Ovary (tissue), 3 donors: Measurements from ENCODE around the gene CTRB1.

ENCODE experiments used
- EP300 ChIP-seq: sonication (generic); formaldehyde crosslinking; IDR thresholded peaks from one replicate; pipeline ENCODE4 v1.6.1; 2017; ENCODE audit warnings: antibody characterized with exemption
- POLR2A ChIP-seq: fragments of 450-650 bp; IDR thresholded peaks from one replicate; pipeline ENCODE4 v1.6.1; 2017; ENCODE audit warnings: antibody characterized with exemption, mild to moderate bottlenecking, moderate library complexity
- TF ChIP-seq, protein P1 (sequence below), 3 donors: fragments of 450-650 bp in 2 of 3; fragments of 200-600 bp in 1 of 3; IDR thresholded peaks; one replicate each; pipeline versions ENCODE4 v1.5.1 to v1.8.0; 2016 to 2022; ENCODE audit warnings: antibody characterized with exemption in 3 of 3, mild to moderate bottlenecking in 1 of 3
- donor health status: DM: no; HTN: no; CAD: no.

DNA sequence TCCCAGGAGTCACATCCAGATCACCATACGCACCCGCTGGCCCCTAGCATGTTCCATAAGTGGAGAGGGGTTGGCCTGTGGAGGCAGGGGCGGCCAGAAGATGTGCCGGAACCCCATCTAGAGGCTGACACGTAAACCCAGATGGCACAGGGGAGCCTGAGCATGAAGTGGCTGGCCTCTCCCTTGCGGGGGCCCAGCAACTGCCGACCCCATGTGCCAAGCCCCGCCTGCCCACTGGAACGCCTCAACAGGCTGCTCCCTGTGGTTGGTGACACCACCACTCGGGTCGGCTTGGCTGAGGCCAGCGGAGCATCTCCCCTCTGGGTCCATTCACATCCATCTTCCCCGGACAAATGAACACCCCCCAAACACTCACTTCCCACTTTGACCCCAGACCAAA is 23.2 kb downstream of the CTRB1 start:
- no peak for TF ChIP-seq POLR2A
- TF ChIP-seq, protein P1, sequence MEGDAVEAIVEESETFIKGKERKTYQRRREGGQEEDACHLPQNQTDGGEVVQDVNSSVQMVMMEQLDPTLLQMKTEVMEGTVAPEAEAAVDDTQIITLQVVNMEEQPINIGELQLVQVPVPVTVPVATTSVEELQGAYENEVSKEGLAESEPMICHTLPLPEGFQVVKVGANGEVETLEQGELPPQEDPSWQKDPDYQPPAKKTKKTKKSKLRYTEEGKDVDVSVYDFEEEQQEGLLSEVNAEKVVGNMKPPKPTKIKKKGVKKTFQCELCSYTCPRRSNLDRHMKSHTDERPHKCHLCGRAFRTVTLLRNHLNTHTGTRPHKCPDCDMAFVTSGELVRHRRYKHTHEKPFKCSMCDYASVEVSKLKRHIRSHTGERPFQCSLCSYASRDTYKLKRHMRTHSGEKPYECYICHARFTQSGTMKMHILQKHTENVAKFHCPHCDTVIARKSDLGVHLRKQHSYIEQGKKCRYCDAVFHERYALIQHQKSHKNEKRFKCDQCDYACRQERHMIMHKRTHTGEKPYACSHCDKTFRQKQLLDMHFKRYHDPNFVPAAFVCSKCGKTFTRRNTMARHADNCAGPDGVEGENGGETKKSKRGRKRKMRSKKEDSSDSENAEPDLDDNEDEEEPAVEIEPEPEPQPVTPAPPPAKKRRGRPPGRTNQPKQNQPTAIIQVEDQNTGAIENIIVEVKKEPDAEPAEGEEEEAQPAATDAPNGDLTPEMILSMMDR (IDR thresholded peaks at IDR 0.05) = no peak
- TF ChIP-seq EP300 = no peak
